Left hindlimb (tissue), 1 donor: Measurements from ENCODE around the gene PTBP3.

Source experiments
- DNase-seq: peaks from one replicate; pipeline ENCODE4 v3.0.0-alpha.2; 2018

PTBP3 gene

GRCh38 chr9:112262577-112262976 is 70.8 kb downstream of the PTBP3 start:
- no peak for DNase-seq

GRCh38 chr9:112261133-112261532 is 72.3 kb downstream of the PTBP3 start:
- DNase-seq: no peak

GRCh38 chr9:112258106-112258505 is 75.3 kb downstream of the PTBP3 start:
- DNase-seq: no peak

- DNase-seq: no peak
Observed at GRCh38 chr9:112252194-112252593, 81.2 kb downstream of the PTBP3 start.

- DNase-seq: no peak
Observed at GRCh38 chr9:112249277-112249676, 84.1 kb downstream of the PTBP3 start.

GRCh38 chr9:112248722-112249121 is 84.7 kb downstream of the PTBP3 start:
- DNase-seq: no peak

- no peak for DNase-seq
Observed at GRCh38 chr9:112247090-112247489, 86.3 kb downstream of the PTBP3 start.

DNA sequence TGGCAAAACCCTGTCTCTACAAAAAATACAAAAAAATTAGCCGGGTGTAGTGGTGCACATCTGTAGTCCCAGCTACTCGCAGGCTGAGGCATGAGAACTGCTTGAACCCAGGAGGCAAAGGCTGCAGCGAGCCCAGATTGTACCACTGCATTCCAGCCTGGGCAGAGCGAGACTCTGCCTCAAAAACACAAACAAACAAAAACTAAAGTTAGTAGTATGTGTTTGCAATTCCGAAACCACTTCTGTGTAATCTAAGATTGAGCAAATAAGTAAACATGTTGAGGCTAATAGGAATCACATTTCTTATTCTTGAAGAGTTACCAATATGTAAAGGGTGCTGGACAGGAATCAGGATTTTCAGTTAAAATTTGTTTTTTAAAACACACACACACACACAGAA is 88.3 kb downstream of the PTBP3 start:
- no peak for DNase-seq

GRCh38 chr9:112242147-112242804 is 91.1 kb downstream of the PTBP3 start:
- no peak for DNase-seq

DNA sequence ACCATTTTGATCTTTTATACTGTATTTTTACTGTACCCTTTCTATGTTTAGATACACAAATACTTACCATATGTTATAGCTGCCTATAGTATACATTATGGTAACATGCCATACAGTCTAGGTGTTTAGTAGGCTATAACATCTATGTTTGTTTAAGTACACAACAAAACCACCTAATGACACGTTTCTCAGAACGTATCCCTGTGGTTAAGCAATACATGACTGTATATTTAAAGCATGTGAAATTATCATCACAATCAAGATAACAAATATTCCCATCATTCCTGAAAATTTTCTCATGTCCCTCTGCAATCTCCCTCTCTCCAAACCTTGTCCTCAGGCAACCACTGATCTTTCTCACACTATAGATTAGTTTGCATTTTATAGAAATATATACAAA is 91.9 kb downstream of the PTBP3 start:
- DNase-seq: no peak

GRCh38 chr9:112239708-112240107 is 93.7 kb downstream of the PTBP3 start:
- no peak for DNase-seq

DNA sequence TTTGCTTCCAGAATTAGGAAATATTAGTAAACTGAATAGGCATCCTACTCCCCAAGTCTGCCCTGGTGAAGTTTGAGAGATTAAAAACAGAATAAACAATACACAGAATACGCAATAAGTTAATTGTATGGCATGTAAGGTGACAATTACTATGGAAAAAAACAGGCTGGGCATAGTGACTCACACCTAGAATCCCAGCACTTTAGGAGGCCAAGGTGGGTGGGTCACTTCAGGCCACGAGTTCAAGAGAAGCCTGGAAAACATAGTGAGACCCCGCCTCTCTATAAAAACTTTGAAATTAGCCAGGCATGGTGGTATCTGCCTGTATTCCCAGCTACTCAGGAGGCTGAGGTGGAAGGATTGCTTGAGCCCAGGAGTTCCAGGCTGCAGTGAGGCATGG is 94.1 kb downstream of the PTBP3 start:
- no peak for DNase-seq

DNA sequence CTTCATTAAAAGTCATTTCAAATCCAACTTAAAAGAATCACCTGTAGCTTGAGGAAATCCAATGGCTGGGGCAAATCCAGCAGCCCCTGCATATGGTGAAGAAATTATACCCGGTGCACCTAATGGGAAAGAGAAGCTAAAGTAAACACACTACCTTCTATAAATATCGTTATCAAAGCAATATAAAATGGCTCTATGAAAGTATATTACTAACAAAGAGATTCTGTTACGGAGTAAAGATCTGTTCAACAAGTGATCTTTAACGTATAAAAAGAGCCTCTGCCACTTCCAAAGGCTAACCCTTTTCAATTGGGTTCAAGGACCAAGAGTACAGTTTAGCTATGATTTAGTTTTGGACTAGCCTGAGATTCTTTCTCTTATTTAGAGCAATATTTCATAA is 98.6 kb downstream of the PTBP3 start:
- no peak for DNase-seq

DNA sequence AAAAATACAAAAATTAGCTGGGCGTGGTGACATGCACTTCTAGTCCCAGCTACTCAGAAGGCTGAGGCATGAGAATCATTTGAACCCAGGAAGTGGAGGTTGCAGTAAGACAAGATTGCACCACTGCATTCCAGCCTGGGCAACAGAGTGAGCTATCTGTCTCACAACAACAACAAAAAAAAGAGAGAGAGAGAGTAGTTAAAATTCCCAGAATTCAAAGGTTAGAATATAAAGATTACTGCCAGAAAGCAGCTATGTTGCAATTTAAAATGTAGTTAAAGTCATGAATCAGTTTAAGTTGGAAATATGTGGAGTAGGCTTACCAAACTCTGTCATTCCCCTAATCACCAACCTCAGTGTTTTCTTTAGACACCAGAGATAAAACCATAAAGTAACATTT is 99.7 kb downstream of the PTBP3 start:
- no peak for DNase-seq

DNA sequence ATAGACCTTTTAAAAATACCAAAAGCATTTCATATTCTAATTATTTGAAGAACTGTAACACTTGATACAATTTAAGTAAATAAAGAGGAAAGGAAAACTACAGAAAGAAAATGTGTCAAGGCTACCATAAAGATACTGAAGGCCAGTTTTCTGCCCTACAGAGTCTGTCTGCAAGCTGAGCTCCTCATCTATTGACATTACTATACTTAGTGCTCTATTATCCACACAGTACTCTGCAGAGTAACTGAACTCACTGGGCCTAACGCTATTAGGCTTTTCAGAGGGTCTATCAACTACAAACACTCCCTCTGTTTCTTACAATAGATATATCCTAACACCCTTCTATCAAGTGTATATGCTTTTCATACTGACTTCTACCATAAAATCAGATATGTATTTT is 101.2 kb downstream of the PTBP3 start:
- no peak for DNase-seq

- no peak for DNase-seq
Observed at GRCh38 chr9:112226091-112226490, 107.3 kb downstream of the PTBP3 start.

GRCh38 chr9:112224401-112225289 is 108.8 kb downstream of the PTBP3 start:
- no peak for DNase-seq

GRCh38 chr9:112218908-112219307 is 114.5 kb downstream of the PTBP3 start:
- no peak for DNase-seq

DNA sequence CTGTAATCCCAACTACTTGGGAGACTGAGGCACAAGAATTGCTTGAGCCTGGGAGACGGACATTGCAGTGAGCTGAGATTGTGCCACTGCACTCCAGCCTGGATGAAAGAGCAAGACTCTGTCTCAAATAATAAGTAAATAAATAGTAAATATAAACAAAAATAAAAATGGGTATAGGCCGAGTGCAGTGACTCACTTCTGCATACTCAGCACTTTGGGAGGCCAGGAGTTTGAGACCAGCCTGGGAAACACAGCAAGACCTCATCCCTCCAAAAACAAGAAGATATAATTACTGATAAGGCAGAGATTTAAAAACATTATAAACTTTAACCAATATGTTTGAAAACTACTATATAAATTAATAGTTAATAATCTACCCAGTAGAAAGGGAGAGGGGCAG is 120.5 kb downstream of the PTBP3 start:
- DNase-seq: no peak

DNA sequence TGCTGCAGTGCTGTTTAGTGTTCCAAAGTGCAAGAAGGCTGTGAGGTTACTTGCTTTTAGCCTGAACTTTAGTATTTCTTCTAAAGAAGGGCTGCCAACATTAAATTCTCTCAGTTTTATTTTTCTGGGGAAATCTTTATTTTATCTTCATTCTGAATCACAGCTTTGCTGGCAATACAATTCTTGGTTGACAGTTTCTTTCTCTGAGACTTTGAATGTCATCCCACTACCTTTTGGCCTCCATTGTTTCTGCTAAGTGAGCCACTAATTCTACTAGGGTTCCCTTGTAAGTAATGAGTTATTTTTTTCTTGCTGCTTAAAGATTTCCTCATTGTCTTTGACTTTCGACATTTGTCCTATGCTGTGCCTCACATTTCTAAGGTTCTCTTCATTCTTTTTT is 126.0 kb downstream of the PTBP3 start:
- DNase-seq: no peak

- DNase-seq: no peak
Observed at GRCh38 chr9:112203536-112203935, 129.9 kb downstream of the PTBP3 start.

DNA sequence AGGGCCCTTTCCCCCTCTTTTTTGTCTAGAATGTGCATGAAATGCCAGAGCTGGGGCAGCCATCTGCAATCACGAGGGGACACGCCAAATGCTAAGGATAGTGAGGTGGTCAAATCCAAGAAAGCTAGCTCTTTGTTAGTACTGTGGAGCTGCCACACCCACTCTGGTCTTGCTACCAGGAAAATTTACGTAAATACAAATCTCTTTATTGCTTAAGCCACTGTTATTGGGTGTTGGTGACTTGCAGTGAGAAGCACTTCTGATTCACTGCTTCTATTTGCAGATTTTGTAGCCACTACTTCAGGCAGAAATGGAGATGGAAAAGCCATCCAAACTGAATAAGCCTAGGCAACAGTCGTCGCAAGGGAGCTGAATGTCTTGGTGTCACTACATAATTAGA is 132.7 kb downstream of the PTBP3 start:
- DNase-seq: no peak

DNA sequence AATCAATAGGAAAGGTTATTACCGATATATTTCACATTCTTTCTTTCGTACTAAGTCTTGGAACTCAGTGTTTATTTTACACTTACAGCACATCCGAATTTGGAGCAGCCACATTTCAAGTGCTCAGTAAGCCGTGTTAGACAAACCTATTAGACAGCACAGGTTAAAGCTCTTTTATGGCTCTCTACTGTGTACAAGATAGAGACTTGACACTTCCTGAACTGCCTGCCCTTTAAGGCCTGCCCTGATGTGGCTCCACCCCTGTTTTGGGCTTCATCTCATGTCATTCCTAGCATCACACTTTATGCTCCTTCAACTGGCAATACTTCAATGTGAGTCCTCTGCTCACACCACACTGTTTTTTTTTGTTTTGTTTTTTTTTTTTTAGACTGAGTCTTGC is 134.8 kb downstream of the PTBP3 start:
- no peak for DNase-seq

DNA sequence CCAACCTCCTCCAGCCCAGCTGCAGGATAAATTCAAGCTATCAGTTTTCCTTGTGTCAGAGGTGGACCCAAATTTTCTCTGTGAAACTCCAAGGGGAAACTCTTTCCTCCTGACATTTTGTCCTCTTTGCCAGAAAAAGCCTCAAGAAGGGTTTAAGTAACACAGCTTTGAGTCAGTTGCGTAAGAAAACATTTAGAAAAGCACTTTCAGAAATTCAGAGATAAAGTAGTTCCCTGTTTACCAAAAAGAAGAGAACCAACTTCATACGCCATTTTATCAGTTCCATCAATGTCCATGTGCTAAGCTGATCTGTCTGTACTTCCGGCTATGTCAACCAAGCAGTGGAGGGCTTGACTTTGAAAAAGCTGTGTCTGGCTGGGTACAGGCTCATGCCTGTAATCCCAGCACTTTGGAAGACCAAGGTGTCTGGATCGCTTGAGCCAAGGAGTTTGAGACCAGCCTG is 138.4 kb downstream of the PTBP3 start:
- DNase-seq: no peak
